GM18508 (cell line): ENCODE results near the gene DCLK1.

ENCODE experiments used
- ATAC-seq: cut with Tn5 transposase; IDR thresholded peaks from one replicate; pipeline ENCODE4 v1.9.1; 2021; ENCODE audit warnings: moderate number of reproducible peaks; ENCODE audit not compliant: insufficient read depth, unreplicated experiment

Gene DCLK1

GRCh38 chr13:35961461-35962220 is 169.5 kb downstream of the DCLK1 start:
- no peak for ATAC-seq

- no peak for ATAC-seq
Measured at GRCh38 chr13:35961002-35961401, 170.2 kb downstream of the DCLK1 start.

GRCh38 chr13:35957996-35958395 is 173.2 kb downstream of the DCLK1 start:
- ATAC-seq, result no peak

GRCh38 chr13:35957241-35957731 is 173.9 kb downstream of the DCLK1 start:
- ATAC-seq, result no peak

- no peak for ATAC-seq
Measured at GRCh38 chr13:35956074-35956473, 175.1 kb downstream of the DCLK1 start.

- ATAC-seq, result no peak
Measured at GRCh38 chr13:35954207-35954560, 177.0 kb downstream of the DCLK1 start.

- no peak for ATAC-seq
Measured at GRCh38 chr13:35953537-35954206, 177.5 kb downstream of the DCLK1 start.

- no peak for ATAC-seq
Measured at GRCh38 chr13:35947315-35947714, 183.9 kb downstream of the DCLK1 start.

GRCh38 chr13:35945368-35945767 is 185.8 kb downstream of the DCLK1 start:
- ATAC-seq, result no peak

- ATAC-seq, result no peak
Measured at GRCh38 chr13:35941374-35941773, 189.8 kb downstream of the DCLK1 start.

GRCh38 chr13:35940734-35941133 is 190.4 kb downstream of the DCLK1 start:
- no peak for ATAC-seq

- no peak for ATAC-seq
Measured at GRCh38 chr13:35936246-35936978, 194.8 kb downstream of the DCLK1 start.

- ATAC-seq, result peak; percentile 83
Measured at GRCh38 chr13:35930665-35931631, 200.2 kb downstream of the DCLK1 start.

- ATAC-seq, result no peak
Measured at GRCh38 chr13:35927567-35928021, 203.6 kb downstream of the DCLK1 start.

GRCh38 chr13:35926859-35927530 is 204.2 kb downstream of the DCLK1 start:
- no peak for ATAC-seq

GRCh38 chr13:35925669-35926068 is 205.5 kb downstream of the DCLK1 start:
- no peak for ATAC-seq

GRCh38 chr13:35923347-35923746 is 207.8 kb downstream of the DCLK1 start:
- ATAC-seq, result no peak

- no peak for ATAC-seq
Measured at GRCh38 chr13:35920816-35921215, 210.4 kb downstream of the DCLK1 start.

- no peak for ATAC-seq
Measured at GRCh38 chr13:35917942-35918645, 213.1 kb downstream of the DCLK1 start.
